ENCODE results near the gene LEPROT. TPM values are rescaled to one million over a fixed set of nuclear protein-coding genes. Genes with fewer than 3 reads are reported as not detected.
A peak's percentile ranks its signal among the peaks of the same experiment; 100 is the strongest.

The LEPROT gene
- total and polyA plus RNA-seq, 2 experiments from 2014 or later, result 22.9 to 24.9 TPM

DNA sequence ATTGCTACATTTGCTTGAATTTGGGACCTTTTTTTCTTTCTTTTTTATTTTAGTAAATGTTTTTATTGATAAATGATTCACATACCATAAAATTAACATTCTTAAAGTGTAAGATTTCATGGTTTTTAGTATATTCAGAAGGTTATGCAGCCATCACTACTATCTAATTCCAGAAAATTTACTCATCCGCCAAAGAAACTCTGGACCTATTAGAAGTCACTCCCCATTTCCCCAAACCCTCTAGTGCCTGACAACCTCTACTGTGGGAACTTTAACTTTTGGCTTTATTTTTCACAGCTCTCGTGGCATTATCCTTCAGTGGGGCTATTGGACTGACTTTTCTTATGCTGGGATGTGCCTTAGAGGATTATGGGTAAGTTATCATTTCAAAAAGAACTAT lies 4.5 kb downstream of the LEPROT start:
- Mint-ChIP-seq H3K27me3 (ENCODE audit: insufficient read depth, low read depth, poor library complexity) (peaks cover 3% of the 10 kb centered on the region), H3K36me3 (ENCODE audit: low read depth) (peaks cover 13% of the 10 kb centered on the region), H3K27ac (no peak overlapping the region; the same call in 1 of the 2 replicates), H3K4me1 (peaks cover 26% of the 10 kb centered on the region), H3K9me3 (no peaks in the 10 kb centered on the region), H3K4me3 (no peak overlapping the region)
- TF ChIP-seq POLR2AphosphoS5 (IDR thresholded peaks at IDR 0.05; ENCODE audit: low read depth) (no peak), NANOG (IDR thresholded peaks at IDR 0.05; ENCODE audit: borderline replicate concordance) (no peak), JUNB (IDR thresholded peaks at IDR 0.05; ENCODE audit: unreplicated experiment) (no peak), ZNF114 (CRISPR knock-in tag; IDR thresholded peaks at IDR 0.05) (no peak), CREB1 (CRISPR knock-in tag; IDR thresholded peaks at IDR 0.05; ENCODE audit: low read depth) (no peak), STAT1 (IDR thresholded peaks at IDR 0.05; ENCODE audit: unreplicated experiment) (no peak), EZH2phosphoT487 (IDR thresholded peaks at IDR 0.05; ENCODE audit: unreplicated experiment) (no peak)
- TF ChIP-seq, protein P1, sequence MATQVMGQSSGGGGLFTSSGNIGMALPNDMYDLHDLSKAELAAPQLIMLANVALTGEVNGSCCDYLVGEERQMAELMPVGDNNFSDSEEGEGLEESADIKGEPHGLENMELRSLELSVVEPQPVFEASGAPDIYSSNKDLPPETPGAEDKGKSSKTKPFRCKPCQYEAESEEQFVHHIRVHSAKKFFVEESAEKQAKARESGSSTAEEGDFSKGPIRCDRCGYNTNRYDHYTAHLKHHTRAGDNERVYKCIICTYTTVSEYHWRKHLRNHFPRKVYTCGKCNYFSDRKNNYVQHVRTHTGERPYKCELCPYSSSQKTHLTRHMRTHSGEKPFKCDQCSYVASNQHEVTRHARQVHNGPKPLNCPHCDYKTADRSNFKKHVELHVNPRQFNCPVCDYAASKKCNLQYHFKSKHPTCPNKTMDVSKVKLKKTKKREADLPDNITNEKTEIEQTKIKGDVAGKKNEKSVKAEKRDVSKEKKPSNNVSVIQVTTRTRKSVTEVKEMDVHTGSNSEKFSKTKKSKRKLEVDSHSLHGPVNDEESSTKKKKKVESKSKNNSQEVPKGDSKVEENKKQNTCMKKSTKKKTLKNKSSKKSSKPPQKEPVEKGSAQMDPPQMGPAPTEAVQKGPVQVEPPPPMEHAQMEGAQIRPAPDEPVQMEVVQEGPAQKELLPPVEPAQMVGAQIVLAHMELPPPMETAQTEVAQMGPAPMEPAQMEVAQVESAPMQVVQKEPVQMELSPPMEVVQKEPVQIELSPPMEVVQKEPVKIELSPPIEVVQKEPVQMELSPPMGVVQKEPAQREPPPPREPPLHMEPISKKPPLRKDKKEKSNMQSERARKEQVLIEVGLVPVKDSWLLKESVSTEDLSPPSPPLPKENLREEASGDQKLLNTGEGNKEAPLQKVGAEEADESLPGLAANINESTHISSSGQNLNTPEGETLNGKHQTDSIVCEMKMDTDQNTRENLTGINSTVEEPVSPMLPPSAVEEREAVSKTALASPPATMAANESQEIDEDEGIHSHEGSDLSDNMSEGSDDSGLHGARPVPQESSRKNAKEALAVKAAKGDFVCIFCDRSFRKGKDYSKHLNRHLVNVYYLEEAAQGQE (IDR thresholded peaks at IDR 0.05; ENCODE audit: unreplicated experiment), result no peak
- TF ChIP-seq, protein P2, sequence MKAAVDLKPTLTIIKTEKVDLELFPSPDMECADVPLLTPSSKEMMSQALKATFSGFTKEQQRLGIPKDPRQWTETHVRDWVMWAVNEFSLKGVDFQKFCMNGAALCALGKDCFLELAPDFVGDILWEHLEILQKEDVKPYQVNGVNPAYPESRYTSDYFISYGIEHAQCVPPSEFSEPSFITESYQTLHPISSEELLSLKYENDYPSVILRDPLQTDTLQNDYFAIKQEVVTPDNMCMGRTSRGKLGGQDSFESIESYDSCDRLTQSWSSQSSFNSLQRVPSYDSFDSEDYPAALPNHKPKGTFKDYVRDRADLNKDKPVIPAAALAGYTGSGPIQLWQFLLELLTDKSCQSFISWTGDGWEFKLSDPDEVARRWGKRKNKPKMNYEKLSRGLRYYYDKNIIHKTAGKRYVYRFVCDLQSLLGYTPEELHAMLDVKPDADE (IDR thresholded peaks at IDR 0.05), result no peak
- TF ChIP-seq, protein P3, sequence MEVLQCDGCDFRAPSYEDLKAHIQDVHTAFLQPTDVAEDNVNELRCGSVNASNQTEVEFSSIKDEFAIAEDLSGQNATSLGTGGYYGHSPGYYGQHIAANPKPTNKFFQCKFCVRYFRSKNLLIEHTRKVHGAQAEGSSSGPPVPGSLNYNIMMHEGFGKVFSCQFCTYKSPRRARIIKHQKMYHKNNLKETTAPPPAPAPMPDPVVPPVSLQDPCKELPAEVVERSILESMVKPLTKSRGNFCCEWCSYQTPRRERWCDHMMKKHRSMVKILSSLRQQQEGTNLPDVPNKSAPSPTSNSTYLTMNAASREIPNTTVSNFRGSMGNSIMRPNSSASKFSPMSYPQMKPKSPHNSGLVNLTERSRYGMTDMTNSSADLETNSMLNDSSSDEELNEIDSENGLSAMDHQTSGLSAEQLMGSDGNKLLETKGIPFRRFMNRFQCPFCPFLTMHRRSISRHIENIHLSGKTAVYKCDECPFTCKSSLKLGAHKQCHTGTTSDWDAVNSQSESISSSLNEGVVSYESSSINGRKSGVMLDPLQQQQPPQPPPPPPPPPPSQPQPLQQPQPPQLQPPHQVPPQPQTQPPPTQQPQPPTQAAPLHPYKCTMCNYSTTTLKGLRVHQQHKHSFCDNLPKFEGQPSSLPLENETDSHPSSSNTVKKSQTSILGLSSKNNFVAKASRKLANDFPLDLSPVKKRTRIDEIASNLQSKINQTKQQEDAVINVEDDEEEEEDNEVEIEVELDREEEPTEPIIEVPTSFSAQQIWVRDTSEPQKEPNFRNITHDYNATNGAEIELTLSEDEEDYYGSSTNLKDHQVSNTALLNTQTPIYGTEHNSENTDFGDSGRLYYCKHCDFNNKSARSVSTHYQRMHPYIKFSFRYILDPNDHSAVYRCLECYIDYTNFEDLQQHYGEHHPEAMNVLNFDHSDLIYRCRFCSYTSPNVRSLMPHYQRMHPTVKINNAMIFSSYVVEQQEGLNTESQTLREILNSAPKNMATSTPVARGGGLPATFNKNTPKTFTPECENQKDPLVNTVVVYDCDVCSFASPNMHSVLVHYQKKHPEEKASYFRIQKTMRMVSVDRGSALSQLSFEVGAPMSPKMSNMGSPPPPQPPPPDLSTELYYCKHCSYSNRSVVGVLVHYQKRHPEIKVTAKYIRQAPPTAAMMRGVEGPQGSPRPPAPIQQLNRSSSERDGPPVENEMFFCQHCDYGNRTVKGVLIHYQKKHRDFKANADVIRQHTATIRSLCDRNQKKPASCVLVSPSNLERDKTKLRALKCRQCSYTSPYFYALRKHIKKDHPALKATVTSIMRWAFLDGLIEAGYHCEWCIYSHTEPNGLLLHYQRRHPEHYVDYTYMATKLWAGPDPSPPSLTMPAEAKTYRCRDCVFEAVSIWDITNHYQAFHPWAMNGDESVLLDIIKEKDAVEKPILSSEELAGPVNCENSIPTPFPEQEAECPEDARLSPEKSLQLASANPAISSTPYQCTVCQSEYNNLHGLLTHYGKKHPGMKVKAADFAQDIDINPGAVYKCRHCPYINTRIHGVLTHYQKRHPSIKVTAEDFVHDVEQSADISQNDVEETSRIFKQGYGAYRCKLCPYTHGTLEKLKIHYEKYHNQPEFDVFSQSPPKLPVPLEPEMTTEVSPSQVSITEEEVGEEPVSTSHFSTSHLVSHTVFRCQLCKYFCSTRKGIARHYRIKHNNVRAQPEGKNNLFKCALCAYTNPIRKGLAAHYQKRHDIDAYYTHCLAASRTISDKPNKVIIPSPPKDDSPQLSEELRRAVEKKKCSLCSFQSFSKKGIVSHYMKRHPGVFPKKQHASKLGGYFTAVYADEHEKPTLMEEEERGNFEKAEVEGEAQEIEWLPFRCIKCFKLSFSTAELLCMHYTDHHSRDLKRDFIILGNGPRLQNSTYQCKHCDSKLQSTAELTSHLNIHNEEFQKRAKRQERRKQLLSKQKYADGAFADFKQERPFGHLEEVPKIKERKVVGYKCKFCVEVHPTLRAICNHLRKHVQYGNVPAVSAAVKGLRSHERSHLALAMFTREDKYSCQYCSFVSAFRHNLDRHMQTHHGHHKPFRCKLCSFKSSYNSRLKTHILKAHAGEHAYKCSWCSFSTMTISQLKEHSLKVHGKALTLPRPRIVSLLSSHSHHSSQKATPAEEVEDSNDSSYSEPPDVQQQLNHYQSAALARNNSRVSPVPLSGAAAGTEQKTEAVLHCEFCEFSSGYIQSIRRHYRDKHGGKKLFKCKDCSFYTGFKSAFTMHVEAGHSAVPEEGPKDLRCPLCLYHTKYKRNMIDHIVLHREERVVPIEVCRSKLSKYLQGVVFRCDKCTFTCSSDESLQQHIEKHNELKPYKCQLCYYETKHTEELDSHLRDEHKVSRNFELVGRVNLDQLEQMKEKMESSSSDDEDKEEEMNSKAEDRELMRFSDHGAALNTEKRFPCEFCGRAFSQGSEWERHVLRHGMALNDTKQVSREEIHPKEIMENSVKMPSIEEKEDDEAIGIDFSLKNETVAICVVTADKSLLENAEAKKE (CRISPR knock-in tag; IDR thresholded peaks at IDR 0.05), result no peak
- no peaks in the 10 kb centered on the region for H3F3A ChIP-seq (replicated peaks; ENCODE audit: low read depth)
- ATAC-seq (no peak), DNase-seq (ENCODE audit: low spot score) (no peak)
- no peaks in the 10 kb centered on the region for H4K20me1 ChIP-seq (replicated peaks; ENCODE audit: insufficient read depth)
- peak overlapping the region; percentile 94 for H3K27ac ChIP-seq (ENCODE audit: low read depth)
- peaks cover 42% of the 10 kb centered on the region for H3K79me2 ChIP-seq (replicated peaks; ENCODE audit: insufficient read depth)
- H2AFZ ChIP-seq, result no peak overlapping the region
- H3K4me2 ChIP-seq, result peak overlapping the region; percentile 28; the same call in 1 of the 2 replicates
- H3K4me3 ChIP-seq, result no peak overlapping the region
- H3K4me1 ChIP-seq (ENCODE audit: insufficient read depth), result peaks cover 22% of the 10 kb centered on the region
- no peaks in the 10 kb centered on the region for H3K9me2 ChIP-seq (ENCODE audit: insufficient read depth)
- H3K36me3 ChIP-seq (ENCODE audit: insufficient read depth), result no peaks in the 10 kb centered on the region
- H3K27me3 ChIP-seq (ENCODE audit: insufficient read depth), result no peaks in the 10 kb centered on the region
